CD4-positive, alpha-beta memory T cell (primary cell): ENCODE results near the gene COMP. TPM values are rescaled to one million over a fixed set of nuclear protein-coding genes. Genes with fewer than 3 reads are reported as not detected.

Source experiments
- CTCF ChIA-PET: fragments of 350-600 bp; sonication (Branson Sonifier 250); formaldehyde crosslinking; loops from one replicate; lab custom pipeline; 2021; ENCODE audit warnings: inconsistent platforms; ENCODE audit not compliant: partially characterized antibody; lab: Charles Lee
- POLR2A ChIA-PET: fragments of 350-600 bp; sonication (Branson Sonifier 250); formaldehyde crosslinking; loops from one replicate; lab custom pipeline; 2021; ENCODE audit not compliant: partially characterized antibody; lab: Charles Lee
- DNase-seq, 5 donors: peaks; one replicate each; pipeline versions ENCODE4 v3.0.0 to v3.0.0-alpha.2; 2020 to 2022; ENCODE audit warnings: mixed read lengths in 1 of 5
- H3K27ac ChIP-seq: one replicate; pipeline ENCODE4 v1.7.0; 2013; ENCODE audit warnings: low read depth, low read length
- H3K27me3 ChIP-seq: 2 replicates; pipeline ENCODE4 v1.7.0; 2013; ENCODE audit warnings: mild to moderate bottlenecking, low read length, moderate library complexity; ENCODE audit not compliant: insufficient read depth
- H3K36me3 ChIP-seq: 2 replicates; pipeline ENCODE4 v1.7.0; 2013; ENCODE audit warnings: mild to moderate bottlenecking, low read length, moderate library complexity; ENCODE audit not compliant: insufficient read depth
- H3K4me1 ChIP-seq: 2 replicates; pipeline ENCODE4 v1.7.0; 2013; ENCODE audit warnings: mild to moderate bottlenecking, low read length, moderate library complexity; ENCODE audit not compliant: insufficient read depth
- H3K4me3 ChIP-seq, 2 donors: one replicate each; pipeline ENCODE4 v1.7.0; 2013; ENCODE audit warnings: low read length in 2 of 2, mild to moderate bottlenecking in 1 of 2
- H3K9me3 ChIP-seq, 2 donors: one replicate each; pipeline ENCODE4 v1.7.0; 2013; ENCODE audit warnings: low read length in 2 of 2, control low read depth in 1 of 2; ENCODE audit not compliant: control insufficient read depth in 1 of 2
- H3K27ac Mint-ChIP-seq, 7 donors: one replicate each; pipeline ENCODE4 v1.8.0; 2020 to 2021; ENCODE audit warnings: mixed read lengths in 7 of 7, mild to moderate bottlenecking in 6 of 7, inconsistent platforms in 3 of 7, moderate library complexity in 3 of 7
- H3K27me3 Mint-ChIP-seq, 2 donors: one replicate each; pipeline ENCODE4 v1.8.0; 2020 to 2021; ENCODE audit warnings: mixed read lengths in 2 of 2
- H3K36me3 Mint-ChIP-seq, 2 donors: one replicate each; pipeline ENCODE4 v1.8.0; 2020 to 2021; ENCODE audit warnings: mixed read lengths in 2 of 2, inconsistent platforms in 1 of 2, mild to moderate bottlenecking in 1 of 2
- H3K4me1 Mint-ChIP-seq, 4 donors: one replicate each; pipeline ENCODE4 v1.8.0; 2020 to 2021; ENCODE audit warnings: mixed read lengths in 4 of 4, mild to moderate bottlenecking in 1 of 4
- H3K4me3 Mint-ChIP-seq, 8 donors: one replicate each; pipeline ENCODE4 v1.8.0; 2020 to 2021; ENCODE audit warnings: mixed read lengths in 8 of 8, mild to moderate bottlenecking in 7 of 8, moderate library complexity in 6 of 8, inconsistent platforms in 3 of 8
- H3K9me3 Mint-ChIP-seq, 8 donors: one replicate each; pipeline ENCODE4 v1.8.0; 2020 to 2021; ENCODE audit warnings: mixed read lengths in 8 of 8, mild to moderate bottlenecking in 5 of 8, inconsistent platforms in 3 of 8, moderate library complexity in 1 of 8
- intact Hi-C: fragments of 100-400 bp; cut with micrococcal nuclease; formaldehyde crosslinking; loops from one replicate; pipeline ENCODE4 v1.15.1; 2023
- polyA plus RNA-seq, 2 donors: library from polyadenylated mRNA; unstranded; fragments of 300-500 nt; fragmentation: Illumina TruSeq; gene quantifications; one replicate each; pipeline ENCODE4 v1.2.3, GENCODE V29; 2021
- total RNA-seq, 2 experiments: library from RNA; stranded (reverse); gene quantifications; one replicate each; pipeline ENCODE4 v1.2.3, GENCODE V29; 2021

COMP gene
- total and polyA plus RNA-seq, 4 experiments from 2014 or later: not detected

DNA sequence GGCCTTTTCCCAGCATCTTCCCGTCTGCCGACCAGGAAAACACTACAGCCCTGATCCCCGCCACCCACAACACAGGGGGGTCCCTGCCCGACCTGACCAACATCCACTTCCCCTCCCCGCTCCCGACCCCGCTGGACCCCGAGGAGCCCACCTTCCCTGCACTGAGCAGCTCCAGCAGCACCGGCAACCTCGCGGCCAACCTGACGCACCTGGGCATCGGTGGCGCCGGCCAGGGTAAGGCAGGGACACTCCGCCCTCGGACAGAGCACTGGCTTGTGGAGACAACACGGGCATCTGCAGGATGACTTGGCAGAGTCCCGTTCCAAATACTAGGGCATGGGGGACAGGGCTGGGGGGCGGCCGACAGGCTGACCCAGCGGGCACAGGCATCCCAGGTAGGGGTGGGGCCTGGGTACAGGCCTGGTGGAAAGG, 31.1 kb downstream of the COMP start:
- POLR2A ChIA-PET: no interaction called here
- DNase-seq: peak in 1 of 5 donors; percentile 8
- Mint-ChIP-seq H3K4me3 (no peak overlapping the region), H3K36me3 (no peaks in the 10 kb centered on the region), H3K4me1 (no peaks in the 10 kb centered on the region), H3K27ac (peak overlapping the region in 1 of 7 donors; percentile 24), H3K27me3 (no peaks in the 10 kb centered on the region), H3K9me3 (no peaks in the 10 kb centered on the region)
- no peak overlapping the region for H3K27ac ChIP-seq
- no peaks in the 10 kb centered on the region for H3K9me3 ChIP-seq
- no peaks in the 10 kb centered on the region for H3K4me1 ChIP-seq
- no peaks in the 10 kb centered on the region for H3K36me3 ChIP-seq
- CTCF ChIA-PET: no interaction called here
- H3K27me3 ChIP-seq: no peaks in the 10 kb centered on the region
- intact Hi-C loops: no loop called here
- no peak overlapping the region for H3K4me3 ChIP-seq

GRCh38 chr19:18759304-18759994, 31.7 kb downstream of the COMP start:
- no peaks in the 10 kb centered on the region for H3K4me1 ChIP-seq
- H3K9me3 ChIP-seq: no peaks in the 10 kb centered on the region
- peaks cover 2 to 3% of the 10 kb centered on the region in 2 donors for H3K36me3 Mint-ChIP-seq
- no peaks in the 10 kb centered on the region for H3K27me3 Mint-ChIP-seq
- ChIA-PET POLR2A (no interaction called here), CTCF (no interaction called here)
- no peaks in the 10 kb centered on the region for H3K9me3 Mint-ChIP-seq
- no peaks in the 10 kb centered on the region for H3K4me1 Mint-ChIP-seq
- no peaks in the 10 kb centered on the region for H3K36me3 ChIP-seq
- H3K4me3 Mint-ChIP-seq: no peak overlapping the region
- DNase-seq: peak in 1 of 5 donors; percentile 19
- H3K27ac ChIP-seq: no peak overlapping the region
- H3K4me3 ChIP-seq: no peak overlapping the region
- no peak overlapping the region for H3K27ac Mint-ChIP-seq
- intact Hi-C loops: no loop called here
- no peaks in the 10 kb centered on the region for H3K27me3 ChIP-seq

- no peaks in the 10 kb centered on the region for H3K4me1 Mint-ChIP-seq
- no peak overlapping the region for H3K4me3 Mint-ChIP-seq
- Histone ChIP-seq H3K9me3 (no peaks in the 10 kb centered on the region), H3K27ac (no peak overlapping the region), H3K4me1 (no peaks in the 10 kb centered on the region), H3K36me3 (no peaks in the 10 kb centered on the region), H3K27me3 (no peaks in the 10 kb centered on the region), H3K4me3 (no peak overlapping the region)
- ChIA-PET POLR2A (interaction anchor here (0.6 kb wide), 1 partner anchor 165 kb away, joined by 3 read pairs; no protein-coding TSS in a partner anchor), CTCF (no interaction called here)
- DNase-seq: no peak
- no peaks in the 10 kb centered on the region for H3K27me3 Mint-ChIP-seq
- H3K9me3 Mint-ChIP-seq: no peaks in the 10 kb centered on the region
- intact Hi-C loops: no loop called here
- peaks cover 9 to 10% of the 10 kb centered on the region in 2 donors for H3K36me3 Mint-ChIP-seq
- H3K27ac Mint-ChIP-seq: no peak overlapping the region
Observed at GRCh38 chr19:18756896-18757295, 34.2 kb downstream of the COMP start.

DNA sequence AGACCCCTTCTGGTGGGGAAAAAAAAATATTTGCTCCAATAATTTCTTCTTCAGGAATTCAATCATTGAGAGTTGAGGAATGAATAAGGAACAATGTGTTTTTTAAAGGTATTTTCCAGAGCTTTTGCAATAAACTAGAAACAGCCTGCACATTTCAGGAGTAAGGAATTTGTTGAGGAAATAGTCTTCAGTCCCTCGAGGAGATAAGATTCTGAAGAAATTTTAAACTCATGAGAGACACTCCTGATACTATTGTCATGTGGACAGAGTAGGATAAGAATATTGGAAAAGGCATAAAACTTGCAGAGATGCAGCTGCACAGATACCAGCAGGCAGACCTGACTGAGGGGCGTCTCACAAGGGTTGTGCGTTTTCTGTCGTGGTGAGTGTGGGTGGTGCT, 36.6 kb downstream of the COMP start:
- no peak overlapping the region for H3K27ac ChIP-seq
- POLR2A ChIA-PET: no interaction called here
- Mint-ChIP-seq H3K27ac (no peak overlapping the region), H3K4me3 (no peak overlapping the region), H3K36me3 (peaks cover 14 to 15% of the 10 kb centered on the region in 2 donors), H3K4me1 (no peaks in the 10 kb centered on the region), H3K9me3 (no peaks in the 10 kb centered on the region), H3K27me3 (no peaks in the 10 kb centered on the region)
- CTCF ChIA-PET: no interaction called here
- H3K27me3 ChIP-seq: no peaks in the 10 kb centered on the region
- no peak for DNase-seq
- H3K36me3 ChIP-seq: no peaks in the 10 kb centered on the region
- no peaks in the 10 kb centered on the region for H3K9me3 ChIP-seq
- H3K4me3 ChIP-seq: no peak overlapping the region
- intact Hi-C loops: no loop called here
- no peaks in the 10 kb centered on the region for H3K4me1 ChIP-seq

DNA sequence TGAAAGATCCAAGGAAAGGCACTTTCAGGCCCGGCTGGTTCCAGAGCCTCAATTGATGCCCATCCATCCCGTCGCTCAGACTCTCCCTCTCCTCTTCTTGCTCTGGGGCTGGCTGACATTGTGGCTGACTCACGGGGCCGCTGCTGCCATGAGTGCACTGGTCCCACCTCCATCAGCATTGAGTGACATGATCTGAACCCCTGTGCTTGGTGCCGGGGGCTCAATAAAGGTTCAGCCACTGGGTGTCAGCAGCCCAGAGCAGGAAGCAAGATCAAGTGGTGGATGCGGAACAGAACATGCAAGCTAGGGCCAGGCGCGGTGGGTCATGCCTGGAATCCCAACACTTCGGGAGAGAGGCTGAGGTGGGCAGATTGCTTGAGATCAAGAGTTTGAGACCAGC, 39.5 kb downstream of the COMP start:
- H3K4me3 ChIP-seq: no peak overlapping the region
- POLR2A ChIA-PET: no interaction called here
- Mint-ChIP-seq H3K36me3 (peaks cover 14 to 16% of the 10 kb centered on the region in 2 donors), H3K4me1 (no peaks in the 10 kb centered on the region), H3K9me3 (no peaks in the 10 kb centered on the region), H3K27me3 (no peaks in the 10 kb centered on the region), H3K27ac (no peak overlapping the region), H3K4me3 (no peak overlapping the region)
- H3K36me3 ChIP-seq: no peaks in the 10 kb centered on the region
- CTCF ChIA-PET: interaction anchor here (1.2 kb wide), 1 partner anchor 96 kb away, joined by 3 read pairs; no protein-coding TSS in a partner anchor
- no peaks in the 10 kb centered on the region for H3K27me3 ChIP-seq
- H3K27ac ChIP-seq: no peak overlapping the region
- H3K9me3 ChIP-seq: no peaks in the 10 kb centered on the region
- H3K4me1 ChIP-seq: no peaks in the 10 kb centered on the region
- no peak for DNase-seq
- intact Hi-C loops: no loop called here

DNA sequence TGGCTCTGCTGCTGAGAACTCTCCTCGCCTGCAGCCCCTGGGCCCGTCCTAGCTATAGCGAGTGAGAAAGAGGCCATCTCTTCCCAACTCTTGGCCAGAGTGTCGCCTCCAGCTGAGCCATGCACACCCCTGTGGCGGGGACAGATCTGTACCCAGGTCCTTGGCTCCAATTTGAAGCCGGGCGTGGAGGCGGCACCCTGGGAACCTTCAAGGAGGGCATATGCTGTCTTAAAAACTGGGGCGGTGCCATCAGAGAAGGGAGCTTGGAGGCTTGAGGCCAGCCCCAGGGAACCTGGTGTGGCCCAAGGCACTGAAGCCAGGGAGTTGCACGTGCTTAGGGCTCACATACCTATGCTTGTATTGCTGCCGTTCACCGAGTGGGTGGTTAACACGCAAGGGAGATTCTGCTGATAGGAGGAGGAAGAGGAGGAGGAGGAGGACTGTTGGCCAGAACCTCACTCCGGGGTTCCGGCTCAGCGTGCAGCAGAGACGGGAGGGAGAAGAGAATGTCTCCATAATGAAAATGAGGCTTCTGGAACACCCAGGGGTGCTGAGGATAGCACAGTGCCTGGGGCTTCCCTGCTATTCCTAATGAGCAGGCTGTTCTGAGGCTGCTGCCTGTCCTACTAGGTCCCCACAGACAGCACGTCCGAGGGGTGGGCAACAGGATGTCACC, 40.7 kb downstream of the COMP start:
- no peaks in the 10 kb centered on the region for H3K9me3 Mint-ChIP-seq
- Histone ChIP-seq H3K4me3 (no peak overlapping the region), H3K27me3 (no peaks in the 10 kb centered on the region), H3K27ac (no peak overlapping the region), H3K36me3 (no peaks in the 10 kb centered on the region), H3K9me3 (no peaks in the 10 kb centered on the region), H3K4me1 (no peaks in the 10 kb centered on the region)
- H3K27me3 Mint-ChIP-seq: no peaks in the 10 kb centered on the region
- CTCF ChIA-PET: interaction anchor here (0.7 kb wide), 1 partner anchor 13 kb away, joined by 3 read pairs; no protein-coding TSS in a partner anchor
- no peak overlapping the region for H3K27ac Mint-ChIP-seq
- intact Hi-C loops: no loop called here
- POLR2A ChIA-PET: no interaction called here
- peaks cover 14 to 16% of the 10 kb centered on the region in 2 donors for H3K36me3 Mint-ChIP-seq
- no peak overlapping the region for H3K4me3 Mint-ChIP-seq
- no peak for DNase-seq
- H3K4me1 Mint-ChIP-seq: no peaks in the 10 kb centered on the region

GRCh38 chr19:18749362-18750231, 41.5 kb downstream of the COMP start:
- Histone ChIP-seq H3K9me3 (no peaks in the 10 kb centered on the region), H3K27ac (no peak overlapping the region), H3K4me3 (no peak overlapping the region), H3K27me3 (no peaks in the 10 kb centered on the region), H3K4me1 (no peaks in the 10 kb centered on the region), H3K36me3 (no peaks in the 10 kb centered on the region)
- DNase-seq: no peak
- Mint-ChIP-seq H3K27me3 (no peaks in the 10 kb centered on the region), H3K36me3 (peaks cover 13 to 15% of the 10 kb centered on the region in 2 donors), H3K4me3 (no peak overlapping the region), H3K4me1 (no peaks in the 10 kb centered on the region), H3K27ac (no peak overlapping the region), H3K9me3 (no peaks in the 10 kb centered on the region)
- intact Hi-C loops: no loop called here
- ChIA-PET CTCF (interaction anchor here (0.7 kb wide), 1 partner anchor 12 kb away, joined by 3 read pairs; no protein-coding TSS in a partner anchor), POLR2A (no interaction called here)
